Fibroblast of villous mesenchyme (primary cell): ENCODE data around the gene OR6C6. TPM values are rescaled to one million over a fixed set of nuclear protein-coding genes. Genes with fewer than 3 reads are reported as not detected.

Experiments
- DNase-seq: peaks from one replicate; pipeline ENCODE4 v3.0.0-alpha.2; 2010; ENCODE audit warnings: low read depth
- H3K4me3 ChIP-seq: 2 replicates; pipeline ENCODE4 v1.5.1; 2011; ENCODE audit warnings: low read depth, mild to moderate bottlenecking, low read length
- total RNA-seq: library from RNA; depleted of rRNA; stranded (reverse); fragments of >200 nt; gene quantifications from 2 replicates; pipeline ENCODE4 v1.2.3, GENCODE V29; 2012
- TF ChIP-seq, protein P1 (sequence below): IDR thresholded peaks from 2 replicates; pipeline ENCODE4 v1.5.1; 2012; ENCODE audit warnings: low read depth, mild to moderate bottlenecking, low read length; ENCODE audit not compliant: insufficient read depth

Gene OR6C6
- total RNA-seq, 1 donor = not detected

DNA sequence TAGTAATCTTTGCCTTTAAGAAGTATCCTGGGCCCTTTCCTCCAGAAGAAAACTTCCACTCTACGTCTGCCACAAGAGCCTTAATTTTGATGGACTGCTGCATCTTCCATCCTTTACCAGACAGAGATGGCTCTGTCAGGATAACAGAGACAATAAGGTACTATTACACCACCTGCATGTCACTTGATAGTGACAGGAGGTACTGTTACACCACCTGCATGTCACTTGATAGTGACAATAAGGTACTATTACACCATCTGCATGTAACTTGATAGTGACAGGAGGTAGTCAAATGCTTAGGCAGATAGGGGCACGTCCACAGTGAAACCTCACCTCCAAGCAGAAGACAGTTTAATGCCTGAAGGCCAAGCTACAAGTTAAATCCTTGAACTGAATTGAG, 38.1 kb downstream of the OR6C6 start:
- H3K4me3 ChIP-seq = no peak overlapping the region
- DNase-seq = no peak
- TF ChIP-seq, protein P1, sequence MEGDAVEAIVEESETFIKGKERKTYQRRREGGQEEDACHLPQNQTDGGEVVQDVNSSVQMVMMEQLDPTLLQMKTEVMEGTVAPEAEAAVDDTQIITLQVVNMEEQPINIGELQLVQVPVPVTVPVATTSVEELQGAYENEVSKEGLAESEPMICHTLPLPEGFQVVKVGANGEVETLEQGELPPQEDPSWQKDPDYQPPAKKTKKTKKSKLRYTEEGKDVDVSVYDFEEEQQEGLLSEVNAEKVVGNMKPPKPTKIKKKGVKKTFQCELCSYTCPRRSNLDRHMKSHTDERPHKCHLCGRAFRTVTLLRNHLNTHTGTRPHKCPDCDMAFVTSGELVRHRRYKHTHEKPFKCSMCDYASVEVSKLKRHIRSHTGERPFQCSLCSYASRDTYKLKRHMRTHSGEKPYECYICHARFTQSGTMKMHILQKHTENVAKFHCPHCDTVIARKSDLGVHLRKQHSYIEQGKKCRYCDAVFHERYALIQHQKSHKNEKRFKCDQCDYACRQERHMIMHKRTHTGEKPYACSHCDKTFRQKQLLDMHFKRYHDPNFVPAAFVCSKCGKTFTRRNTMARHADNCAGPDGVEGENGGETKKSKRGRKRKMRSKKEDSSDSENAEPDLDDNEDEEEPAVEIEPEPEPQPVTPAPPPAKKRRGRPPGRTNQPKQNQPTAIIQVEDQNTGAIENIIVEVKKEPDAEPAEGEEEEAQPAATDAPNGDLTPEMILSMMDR = no peak

DNA sequence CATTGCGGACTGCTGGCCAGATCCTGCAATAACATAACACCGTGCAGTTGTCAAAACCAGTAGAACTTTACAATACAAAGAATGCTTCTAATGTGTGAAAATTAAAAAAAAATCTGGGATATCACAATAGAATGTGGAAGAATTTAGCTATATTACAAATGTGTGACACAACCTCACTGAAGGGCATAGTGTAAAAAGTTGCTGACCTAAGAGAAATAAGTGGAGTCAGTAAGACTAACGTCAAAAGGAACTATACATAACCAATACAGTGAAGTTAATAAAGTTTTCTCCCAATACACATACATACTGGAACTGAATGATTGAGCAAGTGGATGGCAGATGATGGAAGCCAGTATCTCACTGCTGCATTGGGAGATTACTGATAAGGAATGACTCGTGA, 39.5 kb downstream of the OR6C6 start:
- no peak for DNase-seq
- H3K4me3 ChIP-seq = no peak overlapping the region
- TF ChIP-seq, protein P1 = no peak

DNA sequence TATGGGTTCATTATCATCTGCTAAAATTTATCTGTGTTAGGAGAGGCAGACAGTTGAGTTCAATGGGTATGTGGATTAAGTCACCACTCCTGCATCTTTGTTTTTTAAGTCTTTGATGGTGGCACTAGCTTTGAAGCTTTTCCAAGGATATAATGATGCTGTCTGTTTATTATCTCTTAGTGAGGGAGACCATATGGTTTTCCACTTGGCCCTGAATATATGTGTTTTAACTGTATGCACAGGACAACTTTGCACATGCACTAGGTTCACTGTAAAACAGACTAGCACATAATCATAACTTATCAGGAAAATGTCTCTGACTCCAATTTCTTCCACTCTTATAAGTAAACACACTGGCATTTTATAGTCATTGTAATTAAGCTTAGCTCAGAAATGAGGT, 43.1 kb downstream of the OR6C6 start:
- DNase-seq = no peak
- no peak overlapping the region for H3K4me3 ChIP-seq
- TF ChIP-seq, protein P1 = no peak

DNA sequence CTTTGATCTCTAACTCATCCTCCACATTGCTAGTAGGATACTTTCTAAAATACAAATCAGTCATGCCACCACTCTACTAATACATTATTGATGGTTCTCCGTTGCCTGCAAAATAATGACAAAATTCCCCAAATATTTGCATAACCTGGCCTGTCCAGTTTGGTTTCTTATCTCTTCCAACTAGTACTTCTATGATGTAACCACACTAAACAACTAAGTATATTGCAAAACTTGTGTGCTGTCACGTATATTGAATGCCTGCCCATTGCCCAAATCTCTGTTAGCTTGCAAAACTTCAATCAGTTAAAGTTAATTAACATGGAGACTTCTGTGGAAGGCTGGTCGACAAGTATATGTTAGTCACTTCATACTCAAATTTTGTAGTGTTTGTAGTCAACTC, 45.4 kb downstream of the OR6C6 start:
- DNase-seq = no peak
- TF ChIP-seq, protein P1 = no peak
- no peak overlapping the region for H3K4me3 ChIP-seq

DNA sequence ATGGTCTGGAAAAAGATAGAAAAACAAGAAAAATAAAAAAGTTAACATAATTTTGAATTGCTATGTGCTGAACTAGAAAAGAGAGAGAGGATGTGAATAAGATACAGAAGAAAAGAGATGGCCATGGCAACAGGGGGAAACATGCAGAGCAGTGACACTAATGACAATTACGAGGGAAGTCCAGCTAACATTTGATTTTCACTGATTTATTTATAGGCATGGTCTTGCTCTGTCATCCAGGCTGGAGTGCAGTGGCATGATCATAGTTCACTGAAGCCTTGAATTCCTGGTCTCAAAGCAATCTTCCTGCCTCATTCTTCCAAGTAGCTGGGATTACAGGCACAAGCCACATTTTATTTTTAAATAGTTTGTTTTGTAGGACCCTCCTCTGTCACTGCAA, 50.2 kb downstream of the OR6C6 start:
- H3K4me3 ChIP-seq = no peak overlapping the region
- no peak for DNase-seq
- TF ChIP-seq, protein P1 = no peak

DNA sequence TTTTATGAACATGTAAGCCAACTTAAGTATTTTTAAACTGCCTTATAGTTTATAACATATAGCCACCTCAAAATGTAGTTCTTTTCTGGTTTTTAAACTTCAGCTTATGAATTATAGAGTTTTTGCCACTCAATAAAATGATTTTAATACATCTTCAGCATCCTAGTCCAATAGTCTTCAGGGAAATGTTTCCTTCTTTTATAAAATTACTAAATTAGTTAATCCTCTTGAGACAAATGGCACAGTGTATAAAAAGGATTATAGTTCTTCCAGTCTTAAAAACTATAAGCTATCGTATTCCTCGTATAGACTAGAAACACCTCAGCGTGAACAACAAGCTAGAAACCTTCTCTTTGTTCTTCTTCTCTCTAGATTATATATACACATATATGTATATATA, 52.1 kb downstream of the OR6C6 start, which contains the start of gene OR6C74:
TSS of gene OR6C74 (plus strand) at position 301 of the 400 bp plus-strand sequence. CDS start 2,679 bp downstream, outside the sequence.
- TF ChIP-seq, protein P1 = no peak
- no peak within 1 kb of the TSS for H3K4me3 ChIP-seq

More for the DNA sequence above, 52.1 kb downstream of the OR6C6 start, which contains the start of gene OR6C74:
- no peak for DNase-seq

Other genes starting within 250 kb of the OR6C6 start
- gene OR9K2, start 170.2 kb downstream of the OR6C6 start, total RNA-seq = not detected in 2 replicates
- gene OR10A7, start 75.5 kb downstream of the OR6C6 start, total RNA-seq = not detected in 2 replicates
- gene OR6C74, start 52.0 kb downstream of the OR6C6 start, total RNA-seq = not detected in 2 replicates
- gene OR6C1, start 17.8 kb upstream of the OR6C6 start, total RNA-seq = not detected in 2 replicates
- gene OR6C3, start 34.2 kb upstream of the OR6C6 start, total RNA-seq = not detected in 2 replicates
- not detected in 2 replicates for gene OR6C75, start 66.4 kb upstream of the OR6C6 start, total RNA-seq
- gene OR6C65, start 104.0 kb upstream of the OR6C6 start, total RNA-seq = not detected in 2 replicates
- not detected in 2 replicates for gene OR6C76, start 129.7 kb upstream of the OR6C6 start, total RNA-seq
- not detected in 2 replicates for gene OR6C2, start 147.5 kb upstream of the OR6C6 start, total RNA-seq
- gene OR6C70, start 173.6 kb upstream of the OR6C6 start, total RNA-seq = not detected in 2 replicates
- gene OR6C68, start 195.8 kb upstream of the OR6C6 start, total RNA-seq = not detected in 2 replicates